ENCODE measurements around the gene TRIM47. TPM values are rescaled to one million over a fixed set of nuclear protein-coding genes. Genes with fewer than 3 reads are reported as not detected.

Gene TRIM47
- total and polyA plus RNA-seq, 2 of the 13 experiments (the other 11 are each of a cell fraction or from before 2014, with no cell fraction given) = 33.5 to 82.0 TPM

- TF ChIP-seq ARID4A (CRISPR knock-in tag; IDR thresholded peaks at IDR 0.05; ENCODE audit: borderline replicate concordance) (no peak), EP300 (IDR thresholded peaks at IDR 0.05; ENCODE audit: low read depth in 2 of 2, low read length in 2 of 2) (no peak), EP300 (CRISPR knock-in tag; IDR thresholded peaks at IDR 0.05; ENCODE audit: borderline replicate concordance) (0 out of 2 replicates have a peak, but pooled peaks have one; percentile 3), ZNF550 (CRISPR knock-in tag; IDR thresholded peaks at IDR 0.05; ENCODE audit: borderline replicate concordance) (no peak), ZFP62 (CRISPR knock-in tag; IDR thresholded peaks at IDR 0.05) (no peak), ZNF383 (CRISPR knock-in tag; IDR thresholded peaks at IDR 0.05; ENCODE audit: borderline replicate concordance) (no peak), MTERF4 (CRISPR knock-in tag; IDR thresholded peaks at IDR 0.05) (peak; percentile 11; the same call in 1 of the 2 replicates), ZBTB37 (CRISPR knock-in tag; IDR thresholded peaks at IDR 0.05) (no peak), SMAD1 (CRISPR knock-in tag; IDR thresholded peaks at IDR 0.05; ENCODE audit: borderline replicate concordance, low read depth) (0 out of 2 replicates have a peak, but pooled peaks have one; percentile 9), ZBTB38 (CRISPR knock-in tag; IDR thresholded peaks at IDR 0.05) (0 out of 2 replicates have a peak, but pooled peaks have one; percentile 11), ZNF446 (CRISPR knock-in tag; IDR thresholded peaks at IDR 0.05) (0 out of 2 replicates have a peak, but pooled peaks have one; percentile 9), ATF7 (IDR thresholded peaks at IDR 0.05) (no peak), ATF7 (CRISPR knock-in tag; IDR thresholded peaks at IDR 0.05) (peak; percentile 16), MED8 (CRISPR knock-in tag; IDR thresholded peaks at IDR 0.05; ENCODE audit: insufficient replicate concordance) (peak; percentile 48), SCMH1 (CRISPR knock-in tag; IDR thresholded peaks at IDR 0.05; ENCODE audit: borderline replicate concordance) (no peak), ZKSCAN8 (CRISPR knock-in tag; IDR thresholded peaks at IDR 0.05; ENCODE audit: borderline replicate concordance) (no peak), ZNF430 (CRISPR knock-in tag; IDR thresholded peaks at IDR 0.05) (0 out of 2 replicates have a peak, but pooled peaks have one; percentile 28), RELA (CRISPR knock-in tag; IDR thresholded peaks at IDR 0.05) (no peak), ZNF468 (CRISPR knock-in tag; IDR thresholded peaks at IDR 0.05) (no peak), ZNF709 (CRISPR knock-in tag; IDR thresholded peaks at IDR 0.05) (peak; percentile 52; the same call in 1 of the 2 replicates), CTCF (CRISPR knock-in tag; IDR thresholded peaks at IDR 0.05) (no peak), ZNF543 (CRISPR knock-in tag; IDR thresholded peaks at IDR 0.05) (no peak; the same call in 1 of the 2 replicates)
These were observed 33.8 kb downstream of the TRIM47 start (continued) for GRCh38 chr17:75844530-75845057.

Measured in HepG2 (cell line).